Stimulated activated CD4-positive, alpha-beta T cell treated with anti-CD3 and anti-CD28 coated beads, Interleukin-1b, Interleukin-23, amount 100 ng/mL, for 48 hours (primary cell): ENCODE measurements around the gene DAGLA.

Source experiments
- DNase-seq: peaks from one replicate; pipeline ENCODE4 v3.0.0-alpha.2; 2020

Gene DAGLA

GRCh38 chr11:61785837-61786402 lies 105.7 kb downstream of the DAGLA start:
- no peak for DNase-seq

GRCh38 chr11:61787928-61788491 lies 107.8 kb downstream of the DAGLA start:
- no peak for DNase-seq

DNA sequence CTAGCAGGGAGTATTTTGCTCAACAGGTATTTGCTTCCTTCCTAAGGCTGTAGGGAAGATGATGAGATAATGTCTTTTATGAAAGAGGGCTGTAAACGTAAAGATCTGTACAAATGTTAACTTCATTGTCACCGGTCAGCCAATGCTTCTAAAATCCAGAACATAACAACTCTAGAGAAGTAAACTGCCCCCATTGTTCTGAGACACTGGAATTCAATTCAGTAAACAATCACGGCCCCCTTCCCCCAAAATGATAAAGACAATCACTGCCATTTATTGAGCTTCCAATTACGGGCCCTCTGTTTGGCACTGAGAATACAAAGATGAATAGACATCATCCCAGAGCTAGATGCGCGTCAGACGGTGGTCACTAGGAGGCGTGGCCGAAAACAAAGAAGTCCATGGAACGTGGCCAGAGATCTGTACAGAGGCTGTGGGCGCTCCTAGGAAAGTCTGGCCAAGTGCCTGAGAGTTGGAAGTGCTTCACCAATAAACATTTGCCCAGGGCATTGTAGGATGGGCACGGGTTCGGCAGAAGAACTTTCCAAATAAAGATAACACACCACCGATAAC lies 111.6 kb downstream of the DAGLA start:
- DNase-seq: peak; percentile 48

- DNase-seq: peak; percentile 89
Measured at GRCh38 chr11:61792310-61793082, 112.3 kb downstream of the DAGLA start, which contains the start of the genes FEN1 and TMEM258. TSS of gene FEN1 (plus strand) at chr11:61792911. CDS start at chr11:61795362, 2,451 bp downstream. TSS of gene TMEM258 (minus strand) at chr11:61792599. CDS start at chr11:61792558, 41 bp downstream.

- DNase-seq: no peak
Measured at GRCh38 chr11:61793083-61793828, 113.1 kb downstream of the DAGLA start.

- no peak for DNase-seq
Measured at GRCh38 chr11:61793829-61794204, 113.6 kb downstream of the DAGLA start.

- DNase-seq: no peak
Measured at GRCh38 chr11:61794579-61794978, 114.4 kb downstream of the DAGLA start.

- DNase-seq: no peak
Measured at GRCh38 chr11:61795459-61795858, 115.3 kb downstream of the DAGLA start.

- DNase-seq: no peak
Measured at GRCh38 chr11:61795876-61796526, 115.8 kb downstream of the DAGLA start.
